HEK293 (cell line): ENCODE data around the gene CELSR1.

ENCODE experiments used
- PATZ1 ChIP-seq: fragments of 450-650 bp; formaldehyde crosslinking; IDR thresholded peaks from 2 replicates; pipeline ENCODE4 v1.5.1; 2016; ENCODE audit warnings: missing biosample characterization, missing genetic modification characterization
- ZNF785 ChIP-seq: fragments of 450-650 bp; formaldehyde crosslinking; IDR thresholded peaks from 2 replicates; pipeline ENCODE4 v1.5.1; 2016; ENCODE audit warnings: missing biosample characterization, missing genetic modification characterization

GRCh38 chr22:46413725-46414379 lies 123.6 kb downstream of the CELSR1 start:
- no peak for TF ChIP-seq ZNF785 (tag by site-specific recombination)
- no peak for TF ChIP-seq PATZ1 (tag by site-specific recombination)
